Measurements from ENCODE around the gene RASSF8. TPM values are rescaled to one million over a fixed set of nuclear protein-coding genes. Genes with fewer than 3 reads are reported as not detected.

The RASSF8 gene
- polyA plus RNA-seq, 1 experiment, result 25.5 TPM

- ChIA-PET POLR2A (no interaction called here), CTCF (no interaction called here)
- no peaks in the 10 kb centered on the region for H3K9me3 ChIP-seq (ENCODE audit: control insufficient read depth, insufficient read depth, low read length)
- no peak overlapping the region for H3K27ac ChIP-seq (ENCODE audit: low read depth, low read length)
- TF ChIP-seq CTCF (IDR thresholded peaks at IDR 0.05; ENCODE audit: low read depth, low read length), result no peak
- DNase-seq (ENCODE audit: low read depth, low spot score), result no peak
- no peaks in the 10 kb centered on the region for H3K27me3 ChIP-seq (ENCODE audit: control insufficient read depth, insufficient read depth, low read length)
- H3K4me3 ChIP-seq (ENCODE audit: low read depth, low read length), result no peak overlapping the region
These were observed 31.9 kb upstream of the RASSF8 start for GRCh38 chr12:25926536-25926935.

GRCh38 chr12:25929142-25929541, 29.3 kb upstream of the RASSF8 start:
- Histone ChIP-seq H3K9me3 (ENCODE audit: control insufficient read depth, insufficient read depth, low read length) (no peaks in the 10 kb centered on the region), H3K27ac (ENCODE audit: low read depth, low read length) (no peak overlapping the region), H3K4me3 (ENCODE audit: low read depth, low read length) (no peak overlapping the region), H3K27me3 (ENCODE audit: control insufficient read depth, insufficient read depth, low read length) (no peaks in the 10 kb centered on the region)
- ChIA-PET CTCF (interaction anchor here (0.7 kb wide), 1 partner anchor 58 kb away, joined by 3 read pairs; no protein-coding TSS in a partner anchor), POLR2A (no interaction called here)
- TF ChIP-seq CTCF (IDR thresholded peaks at IDR 0.05; ENCODE audit: low read depth, low read length), result no peak
- DNase-seq (ENCODE audit: low read depth, low spot score), result no peak

GRCh38 chr12:25932971-25933370, 25.5 kb upstream of the RASSF8 start:
- no peak overlapping the region for H3K4me3 ChIP-seq (ENCODE audit: low read depth, low read length)
- no peaks in the 10 kb centered on the region for H3K27me3 ChIP-seq (ENCODE audit: control insufficient read depth, insufficient read depth, low read length)
- POLR2A ChIA-PET, result no interaction called here
- no peak overlapping the region for H3K27ac ChIP-seq (ENCODE audit: low read depth, low read length)
- no peaks in the 10 kb centered on the region for H3K9me3 ChIP-seq (ENCODE audit: control insufficient read depth, insufficient read depth, low read length)
- TF ChIP-seq CTCF (IDR thresholded peaks at IDR 0.05; ENCODE audit: low read depth, low read length), result no peak
- CTCF ChIA-PET, result no interaction called here
- DNase-seq (ENCODE audit: low read depth, low spot score), result no peak

GRCh38 chr12:25934456-25934855, 24.0 kb upstream of the RASSF8 start:
- Histone ChIP-seq H3K27ac (ENCODE audit: low read depth, low read length) (no peak overlapping the region), H3K27me3 (ENCODE audit: control insufficient read depth, insufficient read depth, low read length) (no peaks in the 10 kb centered on the region), H3K4me3 (ENCODE audit: low read depth, low read length) (no peak overlapping the region), H3K9me3 (ENCODE audit: control insufficient read depth, insufficient read depth, low read length) (no peaks in the 10 kb centered on the region)
- no peak for TF ChIP-seq CTCF (IDR thresholded peaks at IDR 0.05; ENCODE audit: low read depth, low read length)
- POLR2A ChIA-PET, result no interaction called here
- CTCF ChIA-PET, result interaction anchor here (0.5 kb wide), 1 partner anchor 676 kb away, joined by 3 read pairs; no protein-coding TSS in a partner anchor
- no peak for DNase-seq (ENCODE audit: low read depth, low spot score)

GRCh38 chr12:25935355-25936144, 22.9 kb upstream of the RASSF8 start:
- TF ChIP-seq CTCF (IDR thresholded peaks at IDR 0.05; ENCODE audit: low read depth, low read length), result no peak
- ChIA-PET CTCF (interaction anchor here (1.2 kb wide), 1 partner anchor 93 kb away, joined by 3 read pairs; no protein-coding TSS in a partner anchor), POLR2A (no interaction called here)
- H3K27me3 ChIP-seq (ENCODE audit: control insufficient read depth, insufficient read depth, low read length), result no peaks in the 10 kb centered on the region
- H3K27ac ChIP-seq (ENCODE audit: low read depth, low read length), result no peak overlapping the region
- DNase-seq (ENCODE audit: low read depth, low spot score), result no peak
- H3K9me3 ChIP-seq (ENCODE audit: control insufficient read depth, insufficient read depth, low read length), result no peaks in the 10 kb centered on the region
- H3K4me3 ChIP-seq (ENCODE audit: low read depth, low read length), result no peak overlapping the region

Data from AG04450 (cell line).